H1 (cell line): ENCODE data around the gene SLC9B2. TPM values are rescaled to one million over a fixed set of nuclear protein-coding genes. Genes with fewer than 3 reads are reported as not detected.

Experiments
- CTCF ChIA-PET: fragments of 300-600 bp; sonication (Branson Sonifier 250); formaldehyde crosslinking; loops from one replicate; lab custom pipeline; 2021; ENCODE audit not compliant: partially characterized antibody; lab: Charles Lee
- POLR2A ChIA-PET: fragments of 300-600 bp; sonication (Branson Sonifier 250); formaldehyde crosslinking; loops from one replicate; lab custom pipeline; 2021; ENCODE audit warnings: inconsistent platforms; ENCODE audit not compliant: partially characterized antibody; lab: Charles Lee
- DNase-seq, 2 experiments: peaks; one replicate each; pipeline versions ENCODE4 v3.0.0 to v3.0.0-alpha.2; 2010 to 2022; ENCODE audit warnings: low spot score in 2 of 2, low read depth in 1 of 2, mixed read lengths in 1 of 2
- FAIRE-seq: peaks from 2 replicates; lab custom pipeline; 2011; peaks lifted over from hg19 to GRCh38; lab: Jason Lieb, UNC
- H2AFZ ChIP-seq: 2 replicates; pipeline ENCODE4 v1.8.1; 2012; ENCODE audit warnings: low read length, inconsistent platforms
- H2AK5ac ChIP-seq: 2 replicates; pipeline ENCODE4 v1.6.1; 2013; ENCODE audit warnings: low read depth, low read length
- H2BK120ac ChIP-seq: replicated peaks from 2 replicates; pipeline ENCODE3; 2013; ENCODE audit warnings: low read depth, low read length, inconsistent platforms
- H2BK12ac ChIP-seq: 2 replicates; pipeline ENCODE4 v1.6.1; 2013; ENCODE audit warnings: low read depth, low read length
- H2BK15ac ChIP-seq: 2 replicates; pipeline ENCODE4 v1.6.1; 2013; ENCODE audit warnings: low read length
- H2BK20ac ChIP-seq: 2 replicates; pipeline ENCODE4 v1.6.1; 2013; ENCODE audit warnings: low read length
- H2BK5ac ChIP-seq: 2 replicates; pipeline ENCODE4 v1.6.1; 2013; ENCODE audit warnings: low read depth, low read length
- H3K14ac ChIP-seq: 2 replicates; pipeline ENCODE4 v1.6.1; 2013; ENCODE audit warnings: inconsistent platforms; ENCODE audit not compliant: insufficient read length
- H3K18ac ChIP-seq: 2 replicates; pipeline ENCODE4 v1.6.1; 2013; ENCODE audit warnings: low read length; ENCODE audit errors: extremely low read depth
- H3K23ac ChIP-seq: 2 replicates; pipeline ENCODE4 v1.6.1; 2013; ENCODE audit warnings: inconsistent platforms; ENCODE audit not compliant: insufficient read length
- H3K23me2 ChIP-seq: 2 replicates; pipeline ENCODE4 v1.6.1; 2013; ENCODE audit warnings: low read depth, low read length
- H3K27ac ChIP-seq: 2 replicates; pipeline ENCODE4 v1.6.1; 2011; ENCODE audit warnings: low read depth, low read length, inconsistent platforms
- H3K27me3 ChIP-seq, 4 experiments: replicated peaks in 1 of 4; 1 replicate in 1 of 4; 2 replicates in 3 of 4; pipeline versions ENCODE4 v1.6.1 to v1.8.1; 2011 to 2013; ENCODE audit warnings: low read length in 3 of 4, mild to moderate bottlenecking in 3 of 4, inconsistent platforms in 2 of 4, mixed read lengths in 2 of 4, moderate library complexity in 1 of 4; ENCODE audit not compliant: control insufficient read depth in 3 of 4, insufficient read depth in 3 of 4; ENCODE audit errors: extremely low read depth in 1 of 4
- H3K36me3 ChIP-seq, 4 experiments: 2 replicates each; pipeline versions ENCODE4 v1.6.1 to v1.8.1; 2011 to 2013; ENCODE audit warnings: mild to moderate bottlenecking in 4 of 4, low read length in 3 of 4, moderate library complexity in 2 of 4, control low read depth in 1 of 4, inconsistent platforms in 1 of 4; ENCODE audit not compliant: insufficient read depth in 4 of 4, control insufficient read depth in 2 of 4
- H3K4ac ChIP-seq: replicated peaks from 2 replicates; pipeline ENCODE3; 2013; ENCODE audit warnings: low read length, low read depth, mixed read lengths, inconsistent platforms; ENCODE audit not compliant: insufficient read length
- H3K4me1 ChIP-seq, 4 experiments: replicated peaks in 1 of 4; 1 replicate in 1 of 4; 2 replicates in 3 of 4; pipeline versions ENCODE4 v1.6.1 to v1.8.1; 2011 to 2013; ENCODE audit warnings: low read length in 3 of 4, inconsistent platforms in 2 of 4, mixed read lengths in 1 of 4; ENCODE audit not compliant: insufficient read depth in 4 of 4, control insufficient read depth in 3 of 4
- H3K4me2 ChIP-seq, 2 experiments: 2 replicates each; pipeline versions ENCODE4 v1.6.1 to v1.8.1; 2011 to 2013; ENCODE audit warnings: low read depth in 2 of 2, low read length in 2 of 2, control low read depth in 1 of 2, inconsistent platforms in 1 of 2, mild to moderate bottlenecking in 1 of 2; ENCODE audit not compliant: insufficient read depth in 1 of 2
- H3K4me3 ChIP-seq, 4 experiments: fragments of 200-600, 300-600 bp in 1 of 4; sonication (generic), shearing (Covaris generic), sonication (Bioruptor Twin) in 1 of 4; 2 replicates each; pipeline versions ENCODE4 v1.5.1 to v1.8.1; 2011 to 2016; ENCODE audit warnings: low read length in 4 of 4, low read depth in 3 of 4, control low read depth in 2 of 4, inconsistent platforms in 2 of 4, mild to moderate bottlenecking in 2 of 4, mixed read lengths in 1 of 4, moderate library complexity in 1 of 4; ENCODE audit not compliant: insufficient read depth in 2 of 4; ENCODE audit errors: extremely low read depth in 1 of 4
- H3K56ac ChIP-seq: replicated peaks from 2 replicates; pipeline ENCODE3; 2013; ENCODE audit warnings: low read depth, mild to moderate bottlenecking, mixed read lengths, low read length, inconsistent platforms; ENCODE audit not compliant: insufficient read length
- H3K79me1 ChIP-seq: 2 replicates; pipeline ENCODE4 v1.6.1; 2013; ENCODE audit warnings: low read depth, low read length, control low read depth
- H3K79me2 ChIP-seq, 2 experiments: 2 replicates each; pipeline versions ENCODE4 v1.6.1 to v1.8.1; 2012 to 2013; ENCODE audit warnings: low read length in 2 of 2, mild to moderate bottlenecking in 2 of 2, inconsistent platforms in 1 of 2; ENCODE audit not compliant: insufficient read depth in 2 of 2, control insufficient read depth in 1 of 2
- H3K9ac ChIP-seq, 4 experiments: replicated peaks in 1 of 4; 1 replicate in 1 of 4; 2 replicates in 3 of 4; pipeline versions ENCODE4 v1.6.1 to v1.8.1; 2011 to 2013; ENCODE audit warnings: low read depth in 3 of 4, low read length in 3 of 4, control low read depth in 2 of 4, mild to moderate bottlenecking in 2 of 4, moderate library complexity in 2 of 4, inconsistent platforms in 1 of 4; ENCODE audit errors: extremely low read depth in 1 of 4
- H3K9me3 ChIP-seq, 2 experiments: 2 replicates each; pipeline versions ENCODE4 v1.6.1 to v1.8.1; 2012 to 2013; ENCODE audit warnings: mild to moderate bottlenecking in 2 of 2, moderate library complexity in 2 of 2, control low read depth in 1 of 2, inconsistent platforms in 1 of 2, low read depth in 1 of 2, low read length in 1 of 2, mixed read lengths in 1 of 2; ENCODE audit not compliant: insufficient read depth in 2 of 2
- H4K20me1 ChIP-seq, 2 experiments: replicated peaks in 1 of 2; 2 replicates each; pipeline versions ENCODE3 to v1.8.1; 2011 to 2013; ENCODE audit warnings: inconsistent platforms in 2 of 2, low read length in 2 of 2, mild to moderate bottlenecking in 1 of 2; ENCODE audit not compliant: insufficient read depth in 2 of 2, control insufficient read depth in 1 of 2
- H4K5ac ChIP-seq: 2 replicates; pipeline ENCODE4 v1.6.1; 2013; ENCODE audit warnings: low read length, low read depth, mixed read lengths, inconsistent platforms; ENCODE audit not compliant: insufficient read length
- H4K8ac ChIP-seq: 2 replicates; pipeline ENCODE4 v1.8.0; 2013; ENCODE audit warnings: mild to moderate bottlenecking, moderate library complexity, low read length, inconsistent platforms; ENCODE audit not compliant: insufficient read depth; ENCODE audit errors: extremely low read depth
- H4K91ac ChIP-seq: replicated peaks from 2 replicates; pipeline ENCODE3; 2013; ENCODE audit warnings: low read length, mixed read lengths, inconsistent platforms; ENCODE audit not compliant: insufficient read length
- BACH1 ChIP-seq: IDR thresholded peaks from 2 replicates; pipeline ENCODE4 v1.6.1; 2012; ENCODE audit warnings: low read length, improper control_type of control experiment
- CBX8 ChIP-seq: fragments of 300-800, 300-1000 bp; sonication (generic); IDR thresholded peaks from 2 replicates; pipeline ENCODE4 v1.7.1; 2016; ENCODE audit warnings: low read depth, low read length, borderline replicate concordance
- EGR1 ChIP-seq: IDR thresholded peaks from 2 replicates; pipeline ENCODE4 v1.6.1; 2011; ENCODE audit warnings: low read depth, low read length, borderline replicate concordance
- FOSL1 ChIP-seq: IDR thresholded peaks from 2 replicates; pipeline ENCODE4 v1.6.1; 2011; ENCODE audit warnings: mild to moderate bottlenecking, low read depth, low read length, moderate library complexity; ENCODE audit not compliant: insufficient read depth
- POU5F1 ChIP-seq: IDR thresholded peaks from 2 replicates; pipeline ENCODE4 v1.6.1; 2011; ENCODE audit warnings: low read depth, mild to moderate bottlenecking, low read length, moderate library complexity
- RBBP5 ChIP-seq: IDR thresholded peaks from 2 replicates; pipeline ENCODE4 v1.7.1; 2012; ENCODE audit warnings: low read depth, mild to moderate bottlenecking, inconsistent platforms, low read length, moderate library complexity, borderline replicate concordance
- SP2 ChIP-seq: IDR thresholded peaks from 2 replicates; pipeline ENCODE4 v1.6.1; 2012; ENCODE audit warnings: mild to moderate bottlenecking, low read length, inconsistent platforms
- TAF7 ChIP-seq: optimal IDR thresholded peaks from 2 replicates; pipeline ENCODE3; 2011; ENCODE audit warnings: low read depth, mild to moderate bottlenecking, inconsistent platforms, low read length, moderate library complexity, borderline replicate concordance
- ZNF274 ChIP-seq: IDR thresholded peaks from 2 replicates; pipeline ENCODE4 v1.7.0; 2012; ENCODE audit warnings: low read length, borderline replicate concordance; ENCODE audit errors: extremely low read depth
- WGBS, 2 experiments: shearing (Covaris generic) in 1 of 2; methylation state at CpG; one replicate each; pipeline versions ENCODE4 v1.1.6 to v1.1.7; 2013 to 2015; ENCODE audit warnings: low lambda C conversion rate in 2 of 2, mixed read lengths in 2 of 2, inconsistent platforms in 1 of 2, low coverage in 1 of 2, missing lambda C conversion rate in 1 of 2; ENCODE audit not compliant: insufficient replicate concordance in 2 of 2, insufficient coverage in 1 of 2, insufficient read length in 1 of 2; ENCODE audit errors: extremely low coverage in 1 of 2, missing lambda C conversion rate in 1 of 2; 5-methylcytosine and 5-hydroxymethylcytosine counted together
- polyA plus RNA-seq, 7 experiments: library from polyadenylated mRNA; depleted of rRNA in 3 of 7; stranded (reverse) in 5 of 7; unstranded in 2 of 7; fragments of >200 nt in 5 of 7; fragments of 200-250 nt in 2 of 7; gene quantifications; 1 replicate in 5 of 7; 2 replicates in 1 of 7; 4 replicates in 1 of 7; pipeline versions ENCODE4 v1.2.1 to v1.2.3, GENCODE V29; 2011 to 2013; ENCODE audit warnings: missing spikeins in 2 of 7, mixed read lengths in 2 of 7
- total RNA-seq: library from RNA; stranded (reverse); fragmentation: NEBNext Ultra II Directional; extraction: Animal tissue kit (Norgen Biotek cat#: 25700); gene quantifications from 2 replicates; pipeline ENCODE4 v1.2.1, GENCODE V29; 2021
- TF ChIP-seq, protein P1 (sequence below): IDR thresholded peaks from 2 replicates; pipeline ENCODE4 v1.6.1; 2011; ENCODE audit warnings: low read depth, mild to moderate bottlenecking, low read length; ENCODE audit not compliant: insufficient read depth
- TF ChIP-seq, protein P2 (sequence below): IDR thresholded peaks from 2 replicates; pipeline ENCODE4 v1.6.1; 2012; ENCODE audit warnings: inconsistent platforms

The SLC9B2 gene
- total and polyA plus RNA-seq, 2 of the 8 experiments (the other 6 are each of a cell fraction or from before 2014, with no cell fraction given): 3.2 to 5.2 TPM

DNA sequence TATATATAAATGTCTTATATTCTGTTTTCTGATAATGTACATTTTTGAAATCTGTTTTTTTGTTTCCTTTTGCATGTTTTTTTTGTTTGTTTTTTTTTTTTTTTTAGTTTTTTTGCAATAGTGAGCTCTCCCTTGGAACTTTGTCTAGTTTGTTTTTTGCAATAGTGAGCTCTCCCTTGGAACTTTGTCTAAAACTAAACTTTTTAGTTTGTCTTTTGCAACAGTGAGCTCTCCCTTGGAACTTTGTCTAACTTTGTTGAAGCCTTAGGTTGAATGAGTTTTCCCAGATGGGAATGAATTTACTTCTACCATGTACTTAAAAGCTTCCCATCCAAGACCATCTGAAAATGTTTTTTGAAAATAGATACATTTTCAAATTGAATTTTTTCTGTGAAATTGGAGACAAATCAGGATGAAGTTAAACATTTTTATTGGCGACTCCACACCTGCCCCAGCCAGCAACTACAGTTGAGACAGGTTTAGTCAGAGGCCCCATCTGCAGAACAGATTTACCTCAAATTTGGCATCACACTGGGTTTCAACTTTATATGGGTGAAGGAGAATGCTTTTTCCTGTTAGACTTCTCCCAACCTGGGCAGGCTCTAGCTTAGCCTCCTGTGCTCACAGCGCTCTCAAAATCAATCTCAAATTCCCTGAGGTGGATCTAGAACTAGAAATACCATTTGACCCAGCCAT, 16.0 kb downstream of the SLC9B2 start:
- H2BK120ac ChIP-seq: no peak overlapping the region
- H3K23me2 ChIP-seq: no peaks in the 10 kb centered on the region; the same call in 1 of the 2 replicates
- no peak overlapping the region for H3K56ac ChIP-seq
- H2BK15ac ChIP-seq: no peak overlapping the region
- no peak overlapping the region for H3K18ac ChIP-seq
- H3K36me3 ChIP-seq: no peaks in the 10 kb centered on the region
- ChIA-PET POLR2A (no interaction called here), CTCF (interaction anchor here (0.7 to 1.2 kb wide), 2 partner anchors 14 to 39 kb away, joined by 3 to 4 read pairs; partner anchors contain the start of gene BDH2)
- H2BK20ac ChIP-seq: no peak overlapping the region
- no peak overlapping the region for H3K23ac ChIP-seq
- no peaks in the 10 kb centered on the region for H3K9me3 ChIP-seq
- no peaks in the 10 kb centered on the region for H3K4me1 ChIP-seq
- H3K79me2 ChIP-seq: no peaks in the 10 kb centered on the region
- H2AFZ ChIP-seq: no peak overlapping the region
- no peak overlapping the region for H3K4me2 ChIP-seq
- H4K5ac ChIP-seq: no peak overlapping the region
- no peak overlapping the region for H2BK5ac ChIP-seq
- H3K4ac ChIP-seq: no peak overlapping the region
- 84% methylated on average over 2 of the region's 2 CpGs; no CpG with 5 or more reads in 1 of the 2 experiments for WGBS, 2 experiments
- no peak for DNase-seq
- H3K79me1 ChIP-seq: no peaks in the 10 kb centered on the region
- no peak overlapping the region for H3K9ac ChIP-seq
- H4K20me1 ChIP-seq: no peaks in the 10 kb centered on the region
- no peaks in the 10 kb centered on the region for H3K27me3 ChIP-seq
- no peak overlapping the region for H3K27ac ChIP-seq
- FAIRE-seq: no peak
- H3K14ac ChIP-seq: no peak overlapping the region
- H3K4me3 ChIP-seq: no peak overlapping the region
- H2AK5ac ChIP-seq: no peak overlapping the region
- no peak overlapping the region for H4K8ac ChIP-seq
- H4K91ac ChIP-seq: no peak overlapping the region
- no peak for TF ChIP-seq TAF7
- TF ChIP-seq FOSL1: no peak
- TF ChIP-seq SP2: no peak
- TF ChIP-seq, protein P1, sequence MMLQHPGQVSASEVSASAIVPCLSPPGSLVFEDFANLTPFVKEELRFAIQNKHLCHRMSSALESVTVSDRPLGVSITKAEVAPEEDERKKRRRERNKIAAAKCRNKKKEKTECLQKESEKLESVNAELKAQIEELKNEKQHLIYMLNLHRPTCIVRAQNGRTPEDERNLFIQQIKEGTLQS: no peak
- TF ChIP-seq, protein P2, sequence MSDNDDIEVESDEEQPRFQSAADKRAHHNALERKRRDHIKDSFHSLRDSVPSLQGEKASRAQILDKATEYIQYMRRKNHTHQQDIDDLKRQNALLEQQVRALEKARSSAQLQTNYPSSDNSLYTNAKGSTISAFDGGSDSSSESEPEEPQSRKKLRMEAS: no peak
- no peak for TF ChIP-seq CBX8
- TF ChIP-seq BACH1: no peak
- TF ChIP-seq EGR1: no peak
- no peak for TF ChIP-seq RBBP5
- no peak for TF ChIP-seq ZNF274
- TF ChIP-seq POU5F1: no peak
- no peak overlapping the region for H2BK12ac ChIP-seq
